Esophagus muscularis mucosa (tissue), 3 donors: Measurements from ENCODE around the gene WASF3.

Source experiments
- CTCF ChIP-seq, 3 experiments: fragments of 200-600 bp in 2 of 3; fragments of 450-650 bp in 1 of 3; sonication (generic) in 2 of 3; IDR thresholded peaks; one replicate each; pipeline ENCODE4 v1.5.1; 2017 to 2019; ENCODE audit warnings: antibody characterized with exemption in 3 of 3, mild to moderate bottlenecking in 2 of 3, moderate library complexity in 1 of 3
- POLR2A ChIP-seq: fragments of 450-650 bp; IDR thresholded peaks from one replicate; pipeline ENCODE4 v1.6.1; 2017; ENCODE audit warnings: antibody characterized with exemption, moderate library complexity, mild to moderate bottlenecking, low read depth
- POLR2AphosphoS5 ChIP-seq, 2 donors: sonication (generic); formaldehyde crosslinking; IDR thresholded peaks; one replicate each; pipeline ENCODE4 v1.6.1; 2017; ENCODE audit warnings: antibody characterized with exemption in 2 of 2

- TF ChIP-seq CTCF (IDR thresholded peaks at IDR 0.05) (no peak), POLR2A (no peak), POLR2AphosphoS5 (IDR thresholded peaks at IDR 0.05) (no peak)
These were observed 15.6 kb upstream of the WASF3 start for GRCh38 chr13:26541678-26542568.
